Esophagus squamous epithelium (tissue), 4 donors: ENCODE results near the gene ZSCAN5B.
"Not testable (repeated sequence)": the region's sequence is repeated elsewhere in the genome, so short reads cannot be mapped to it uniquely, and the experiment has no call there.

ENCODE experiments used
- POLR2A ChIP-seq, 4 donors: fragments of 450-650 bp; IDR thresholded peaks; one replicate each; pipeline ENCODE4 v1.6.1; 2017; ENCODE audit warnings: antibody characterized with exemption in 4 of 4, mild to moderate bottlenecking in 4 of 4, moderate library complexity in 3 of 4
- TF ChIP-seq, protein P1 (sequence below), 6 experiments: fragments of 450-650 bp in 4 of 6; fragments of 200-600 bp in 2 of 6; sonication (generic) in 2 of 6; IDR thresholded peaks; one replicate each; pipeline ENCODE4 v1.5.1; 2016 to 2019; ENCODE audit warnings: antibody characterized with exemption in 6 of 6, mild to moderate bottlenecking in 4 of 6, moderate library complexity in 4 of 6

DNA sequence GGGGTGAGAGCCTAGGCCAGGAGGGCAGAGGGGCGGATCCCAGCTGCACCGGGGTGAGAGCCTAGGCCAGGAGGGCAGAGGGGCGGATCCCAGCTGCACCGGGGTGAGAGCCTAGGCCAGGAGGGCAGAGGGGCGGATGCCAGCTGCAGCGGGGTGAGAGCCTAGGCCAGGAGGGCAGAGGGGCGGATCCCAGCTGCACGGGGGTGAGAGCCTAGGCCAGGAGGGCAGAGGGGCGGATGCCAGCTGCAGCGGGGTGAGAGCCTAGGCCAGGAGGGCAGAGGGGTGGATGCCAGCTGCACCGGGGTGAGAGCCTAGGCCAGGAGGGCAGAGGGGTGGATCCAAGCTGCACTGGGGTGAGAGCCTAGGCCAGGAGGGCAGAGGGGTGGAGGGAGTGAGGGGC is 21.3 kb downstream of the ZSCAN5B start:
- TF ChIP-seq, protein P1, sequence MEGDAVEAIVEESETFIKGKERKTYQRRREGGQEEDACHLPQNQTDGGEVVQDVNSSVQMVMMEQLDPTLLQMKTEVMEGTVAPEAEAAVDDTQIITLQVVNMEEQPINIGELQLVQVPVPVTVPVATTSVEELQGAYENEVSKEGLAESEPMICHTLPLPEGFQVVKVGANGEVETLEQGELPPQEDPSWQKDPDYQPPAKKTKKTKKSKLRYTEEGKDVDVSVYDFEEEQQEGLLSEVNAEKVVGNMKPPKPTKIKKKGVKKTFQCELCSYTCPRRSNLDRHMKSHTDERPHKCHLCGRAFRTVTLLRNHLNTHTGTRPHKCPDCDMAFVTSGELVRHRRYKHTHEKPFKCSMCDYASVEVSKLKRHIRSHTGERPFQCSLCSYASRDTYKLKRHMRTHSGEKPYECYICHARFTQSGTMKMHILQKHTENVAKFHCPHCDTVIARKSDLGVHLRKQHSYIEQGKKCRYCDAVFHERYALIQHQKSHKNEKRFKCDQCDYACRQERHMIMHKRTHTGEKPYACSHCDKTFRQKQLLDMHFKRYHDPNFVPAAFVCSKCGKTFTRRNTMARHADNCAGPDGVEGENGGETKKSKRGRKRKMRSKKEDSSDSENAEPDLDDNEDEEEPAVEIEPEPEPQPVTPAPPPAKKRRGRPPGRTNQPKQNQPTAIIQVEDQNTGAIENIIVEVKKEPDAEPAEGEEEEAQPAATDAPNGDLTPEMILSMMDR (IDR thresholded peaks at IDR 0.05) = not testable (repeated sequence)
- TF ChIP-seq POLR2A (IDR thresholded peaks at IDR 0.05) = not testable (repeated sequence)
